HG03196 (cell line): ENCODE measurements around the gene PLCB4.

Experiments used
- ATAC-seq: cut with Tn5 transposase; IDR thresholded peaks from one replicate; pipeline ENCODE4 v1.9.1; 2021; ENCODE audit not compliant: unreplicated experiment

Gene PLCB4

DNA sequence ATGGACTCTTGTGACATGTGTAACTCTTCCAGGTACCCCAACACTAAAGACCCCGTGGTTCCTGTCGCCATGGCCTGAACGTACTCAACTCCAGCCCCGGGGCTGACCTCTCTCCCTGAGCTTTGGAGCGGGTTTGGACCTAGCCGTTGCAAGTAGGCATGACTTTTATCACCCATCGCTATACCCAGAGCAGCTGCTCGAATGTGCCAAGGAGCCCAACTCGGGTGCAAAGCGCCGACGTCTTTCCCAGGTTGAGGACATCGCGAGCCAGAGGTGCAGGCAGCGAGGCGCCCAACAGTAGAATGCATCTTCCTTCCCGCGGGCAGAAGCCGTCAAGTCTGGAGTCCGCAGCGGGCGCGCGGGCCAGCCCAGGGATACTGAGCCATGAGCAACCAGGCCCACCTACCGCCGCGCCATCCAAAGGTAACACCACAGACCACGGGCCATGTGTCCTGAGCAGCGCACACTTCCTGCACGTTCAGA, 439.9 kb downstream of the PLCB4 start:
- no peak for ATAC-seq

DNA sequence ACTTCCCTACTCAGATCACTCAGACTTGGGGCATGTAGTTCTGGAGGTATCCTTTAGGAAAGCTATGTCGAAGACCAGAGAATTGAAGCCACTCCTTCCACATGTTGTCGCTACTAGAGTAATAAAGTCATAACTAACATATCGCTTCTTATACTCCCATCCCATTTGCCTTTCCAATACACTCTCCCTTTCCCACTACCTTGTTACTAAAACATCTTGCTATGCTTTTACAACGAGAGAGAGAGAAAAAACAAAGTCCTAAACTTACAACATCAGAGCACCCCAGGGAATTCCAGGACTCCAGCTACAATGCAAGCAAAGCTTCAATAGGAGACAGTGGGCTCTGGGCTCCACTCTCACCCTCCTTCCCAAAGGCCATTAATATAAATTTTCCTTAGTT, 440.4 kb downstream of the PLCB4 start:
- no peak for ATAC-seq

DNA sequence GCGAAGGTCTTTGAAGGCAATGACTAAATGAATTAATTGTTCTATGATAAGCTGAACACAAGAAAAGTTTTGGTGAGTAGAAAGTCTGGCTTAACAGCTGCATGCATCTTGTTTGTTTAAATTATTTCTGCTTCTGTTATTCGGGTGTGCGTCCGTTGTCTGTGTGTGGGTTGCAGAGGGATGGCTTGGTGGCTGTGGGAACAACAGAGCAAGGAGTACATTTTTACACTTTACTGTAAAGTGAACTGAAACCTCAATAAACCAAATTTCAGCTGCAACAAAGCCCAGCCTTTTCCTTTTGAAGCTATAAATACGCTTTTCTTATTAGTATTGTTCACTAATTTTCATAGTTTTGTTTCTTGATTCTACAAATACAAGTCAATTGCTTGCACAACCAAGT, 442.0 kb downstream of the PLCB4 start:
- no peak for ATAC-seq

DNA sequence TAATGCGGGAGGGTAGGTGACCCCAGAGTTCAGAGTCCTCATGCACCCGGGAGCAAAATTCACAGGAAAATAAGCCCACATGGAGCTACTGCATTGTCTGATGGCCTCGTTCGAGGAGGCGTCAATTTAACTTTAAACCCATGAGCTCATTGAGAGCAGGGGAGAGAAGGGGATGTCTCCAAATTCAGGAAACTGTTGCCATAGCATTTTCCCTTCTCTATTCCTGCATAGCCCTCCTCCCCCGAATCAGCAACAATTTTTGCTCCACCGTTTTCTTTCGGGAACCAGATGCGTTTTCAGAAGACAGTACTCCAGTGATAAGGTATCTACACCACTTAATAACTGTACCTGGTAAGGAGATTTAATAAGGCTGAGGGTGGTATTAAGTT, 445.2 kb downstream of the PLCB4 start:
- no peak for ATAC-seq

DNA sequence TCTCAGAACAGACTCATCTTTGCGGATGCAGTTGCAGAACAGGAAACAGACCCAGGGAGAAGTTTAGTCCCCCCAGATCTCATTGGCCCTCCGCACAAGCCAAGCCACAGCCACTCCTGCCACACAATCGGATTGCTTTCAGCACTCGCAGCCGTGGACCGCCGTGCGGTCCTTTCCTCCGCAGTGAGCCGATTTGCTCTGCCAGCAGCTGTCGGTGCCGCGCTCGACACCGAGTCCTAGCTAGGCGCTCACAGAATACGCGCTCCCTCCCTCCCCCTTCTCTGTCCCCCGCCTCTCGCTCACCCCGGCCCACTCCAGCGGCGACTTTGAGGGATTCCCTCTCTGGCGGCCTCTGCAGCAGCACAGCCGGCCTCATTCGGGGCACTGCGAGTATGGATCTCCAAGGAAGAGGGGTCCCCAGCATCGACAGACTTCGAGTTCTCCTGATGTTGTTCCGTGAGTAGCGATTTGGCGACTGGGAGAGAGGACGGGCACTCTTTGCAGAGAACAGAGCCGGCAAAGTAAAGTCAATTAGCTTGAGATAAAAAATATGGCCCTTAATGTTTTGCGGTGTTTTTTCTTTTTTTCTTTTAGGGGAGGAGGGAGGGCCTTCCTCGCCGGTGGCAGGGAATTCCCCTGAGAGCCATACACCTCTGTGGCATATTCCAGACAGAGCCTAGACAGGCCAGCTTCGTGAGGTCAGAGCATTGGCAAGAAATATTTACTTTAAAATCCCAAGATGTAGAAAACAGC, 445.8 kb downstream of the PLCB4 start, which contains the start of gene LAMP5:
Gene LAMP5, plus strand, starts transcription at position 130 of the 753 bp plus-strand sequence. Its CDS starts 263 bp downstream, at position 393.
- no peak for ATAC-seq

DNA sequence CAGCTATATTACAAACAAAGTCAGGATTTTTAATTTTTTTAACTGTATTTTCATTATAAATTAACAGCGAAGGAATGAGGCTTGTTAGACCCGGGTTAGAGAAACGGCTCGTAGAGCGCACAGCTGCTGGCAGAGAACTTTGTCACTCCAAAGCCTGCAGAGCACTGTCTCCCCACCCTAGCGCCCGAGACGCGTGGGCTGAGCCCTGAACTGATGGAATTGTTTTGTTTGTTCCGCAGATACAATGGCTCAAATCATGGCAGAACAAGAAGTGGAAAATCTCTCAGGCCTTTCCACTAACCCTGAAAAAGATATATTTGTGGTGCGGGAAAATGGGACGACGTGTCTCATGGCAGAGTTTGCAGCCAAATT, 446.3 kb downstream of the PLCB4 start:
- no peak for ATAC-seq

DNA sequence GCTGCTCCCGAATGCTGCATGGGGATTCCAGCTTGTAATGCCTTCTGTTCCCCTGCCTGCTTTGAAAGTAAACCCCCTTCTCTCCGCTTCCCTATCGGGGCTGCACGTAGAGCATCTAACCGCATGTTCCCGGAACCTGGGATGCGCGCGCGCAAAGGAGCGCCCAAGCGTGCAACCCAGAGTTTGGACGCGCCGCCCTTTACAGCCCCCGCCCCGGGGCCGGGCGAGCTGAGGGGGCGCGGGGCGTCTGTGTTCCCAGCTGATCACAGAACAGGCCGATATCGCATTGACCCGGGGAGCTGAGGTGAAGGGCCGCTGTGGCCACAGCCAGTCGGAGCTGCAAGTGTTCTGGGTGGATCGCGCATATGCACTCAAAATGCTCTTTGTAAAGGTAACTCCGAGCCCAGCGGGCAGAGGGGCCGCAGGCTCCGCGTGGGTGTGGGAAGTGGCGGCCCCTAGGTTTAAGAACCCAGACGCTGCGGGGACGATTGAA, 446.9 kb downstream of the PLCB4 start:
- ATAC-seq, result no peak

DNA sequence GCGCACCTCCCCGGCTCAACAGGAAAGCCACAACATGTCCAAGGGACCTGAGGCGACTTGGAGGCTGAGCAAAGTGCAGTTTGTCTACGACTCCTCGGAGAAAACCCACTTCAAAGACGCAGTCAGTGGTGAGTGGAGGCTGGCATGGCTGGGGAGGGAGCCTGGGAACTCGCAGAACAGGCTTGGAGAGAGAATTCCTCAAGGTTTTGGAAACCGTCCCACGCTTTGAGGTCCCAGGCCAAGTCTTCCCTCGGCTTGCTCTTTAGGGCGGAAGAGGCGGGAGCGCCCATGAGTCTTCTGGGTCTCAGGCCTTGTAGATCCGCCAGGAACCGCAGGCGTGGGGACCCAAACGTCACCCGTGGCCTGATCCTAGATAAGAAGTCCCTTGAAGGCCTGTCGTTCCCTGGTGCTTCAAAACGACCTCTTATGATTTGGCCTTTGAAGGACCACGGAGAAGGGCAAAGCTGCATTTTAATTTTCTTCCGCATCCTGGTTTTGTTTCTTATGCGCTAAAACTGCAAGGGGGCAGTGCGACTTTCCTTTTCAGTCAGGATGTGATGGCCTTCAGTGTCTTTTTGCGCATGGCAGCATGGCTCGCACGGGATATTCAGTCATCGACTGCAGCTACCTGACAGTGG, 447.5 kb downstream of the PLCB4 start:
- ATAC-seq, result no peak

DNA sequence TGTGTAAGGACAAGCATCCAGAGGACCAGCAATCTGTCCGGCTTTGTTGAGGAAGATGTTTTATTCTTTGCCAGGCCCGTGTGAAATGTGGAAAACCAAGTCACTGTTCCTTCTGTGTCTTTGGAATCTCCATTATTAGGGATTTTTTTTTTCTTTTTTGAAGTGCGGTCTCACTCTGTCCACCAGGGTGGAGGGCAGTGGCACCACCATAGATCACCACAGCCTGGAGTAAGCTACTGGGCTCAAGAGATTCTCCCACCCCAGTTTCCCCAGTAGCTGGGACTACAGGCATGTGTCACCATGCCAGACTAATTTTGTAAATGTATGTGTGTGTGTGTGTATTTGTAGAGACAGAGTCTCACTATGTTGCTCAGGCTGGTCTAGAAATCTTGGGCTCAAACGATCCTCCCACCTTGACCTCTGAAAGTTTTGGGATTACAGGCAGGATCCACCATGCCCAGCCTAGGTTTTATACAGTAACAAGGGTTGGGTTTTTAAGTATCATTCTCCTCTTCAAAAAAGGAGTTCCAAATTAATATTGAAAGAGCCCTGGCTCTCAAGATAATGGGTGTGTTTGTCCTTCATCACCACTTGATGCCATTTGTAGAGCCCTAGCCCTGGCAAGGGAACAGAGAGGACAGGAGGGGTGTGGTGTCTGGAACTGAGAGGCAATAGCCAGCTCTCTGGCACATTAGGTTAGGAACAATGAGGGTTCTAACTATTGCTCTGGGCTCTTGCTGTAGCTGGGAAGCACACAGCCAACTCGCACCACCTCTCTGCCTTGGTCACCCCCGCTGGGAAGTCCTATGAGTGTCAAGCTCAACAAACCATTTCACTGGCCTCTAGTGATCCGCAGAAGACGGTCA, 448.6 kb downstream of the PLCB4 start:
- ATAC-seq, result no peak

DNA sequence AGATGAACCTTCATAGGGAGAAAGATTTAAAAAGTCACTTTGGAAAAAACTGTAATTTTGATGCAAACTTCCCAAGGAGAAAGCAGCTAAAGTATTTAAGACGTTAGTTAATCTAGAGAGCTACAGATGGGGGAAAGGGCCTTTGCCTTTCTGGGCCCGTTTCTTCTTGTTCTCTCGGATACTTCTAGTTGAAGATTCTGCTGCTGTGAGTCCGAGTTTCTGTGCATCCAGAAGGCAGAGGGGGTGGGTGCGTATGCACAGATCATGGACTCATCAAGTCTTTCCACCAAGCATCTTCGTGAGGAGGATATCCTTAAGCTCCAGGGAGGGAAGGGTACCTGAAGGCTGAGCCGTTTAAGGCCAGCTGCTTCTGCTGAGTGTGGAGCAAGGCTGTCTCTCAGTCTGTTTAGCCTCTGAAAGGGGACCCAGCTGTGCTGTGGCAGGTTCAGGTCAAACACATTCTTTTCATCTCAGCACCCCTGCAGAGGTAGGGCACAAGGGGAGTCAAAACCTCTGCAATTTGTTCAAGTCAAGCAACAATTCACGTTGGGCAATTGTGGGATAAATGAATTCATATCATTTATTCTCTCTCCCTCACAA, 449.8 kb downstream of the PLCB4 start:
- no peak for ATAC-seq

DNA sequence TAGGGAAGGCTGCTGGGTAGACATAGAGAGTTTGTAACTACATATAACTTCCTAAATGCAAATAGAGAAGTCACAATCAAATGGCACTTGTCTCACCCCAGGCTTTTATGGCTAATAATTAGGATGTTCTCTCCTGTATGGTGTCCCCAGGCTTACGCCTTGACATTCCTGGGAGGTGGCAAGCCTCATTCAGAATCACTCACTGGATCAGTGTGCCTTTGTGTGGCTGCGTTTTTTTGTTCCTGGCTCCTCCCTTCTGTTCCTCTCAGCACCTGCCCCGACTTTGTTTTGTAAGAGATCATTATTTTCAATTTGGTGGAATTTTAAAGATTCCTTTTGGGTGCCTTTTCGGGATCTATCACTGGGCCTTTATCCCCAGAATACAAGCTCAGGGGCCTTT, 451.2 kb downstream of the PLCB4 start:
- no peak for ATAC-seq

DNA sequence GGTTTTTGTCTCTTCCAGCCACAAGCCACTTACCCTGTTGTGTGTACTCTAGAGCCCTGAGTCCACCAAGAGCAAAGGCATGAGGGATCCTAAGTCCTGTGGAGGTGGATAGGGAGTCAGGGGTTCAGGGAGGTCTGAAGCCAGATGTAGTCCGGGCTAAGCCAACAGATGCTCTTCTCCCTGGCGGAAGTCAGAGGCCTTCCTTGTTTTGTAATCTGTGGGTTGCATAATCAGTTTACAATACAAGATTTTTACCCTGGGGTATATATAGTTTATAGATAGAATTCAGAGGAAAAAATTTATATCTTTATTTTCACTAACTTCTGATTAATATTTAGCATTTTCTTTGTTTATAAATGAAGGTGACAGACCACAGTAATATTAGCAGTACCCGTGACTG, 454.7 kb downstream of the PLCB4 start:
- no peak for ATAC-seq
